Measurements from ENCODE around the gene ENTPD1. TPM values are rescaled to one million over a fixed set of nuclear protein-coding genes. Genes with fewer than 3 reads are reported as not detected.
A peak's percentile ranks its signal among the peaks of the same experiment; 100 is the strongest.

ENTPD1 gene
- total and polyA plus RNA-seq, 10 of the 15 experiments (the other 5 are each of a cell fraction or from before 2014, with no cell fraction given) = 110 to 413 (median 161) TPM

- POLR2A ChIA-PET = no interaction called here
- 93% methylated on average over 4 of the region's 4 CpGs for WGBS (ENCODE audit: insufficient coverage, insufficient replicate concordance, low lambda C conversion rate, missing lambda C conversion rate)
- Histone ChIP-seq H3K9me3 (replicated peaks; ENCODE audit: control insufficient read depth, insufficient read depth, low read length) (no peaks in the 10 kb centered on the region; the same call in 2 of the 3 replicates), H3K27me3 (replicated peaks in 1 of 2; ENCODE audit: control insufficient read depth in 2 of 2, insufficient read depth in 2 of 2, low read length in 1 of 2) (no peaks in the 10 kb centered on the region), H3K4me2 (ENCODE audit: control insufficient read depth, insufficient read depth) (no peak overlapping the region), H3K36me3 (ENCODE audit: control insufficient read depth in 2 of 2, insufficient read depth in 2 of 2, low read length in 1 of 2) (peaks cover 32 to 39% of the 10 kb centered on the region in 2 experiments), H3K9ac (ENCODE audit: control insufficient read depth, insufficient read depth, low read length) (no peak overlapping the region), H2AFZ (ENCODE audit: control insufficient read depth, low read depth, low read length) (no peak overlapping the region), H3K27ac (ENCODE audit: control insufficient read depth, insufficient read depth) (no peak overlapping the region), H3K4me3 (no peak overlapping the region), H3K79me2 (ENCODE audit: control insufficient read depth, insufficient read depth, low read length) (no peaks in the 10 kb centered on the region), H3K4me1 (ENCODE audit: control insufficient read depth, insufficient read depth, low read length) (peaks cover 9% of the 10 kb centered on the region; the same call in 1 of the 2 replicates), H4K20me1 (ENCODE audit: control insufficient read depth, insufficient read depth) (no peaks in the 10 kb centered on the region)
- TSS peak; percentile 6 for BruUV-seq (replicated peaks)
- TF ChIP-seq MXI1 (IDR thresholded peaks at IDR 0.05; ENCODE audit: low read depth, low read length) = no peak
- no peak for TF ChIP-seq SUZ12 (IDR thresholded peaks at IDR 0.05; ENCODE audit: unreplicated experiment)
- in situ Hi-C loops (cut with MboI) = no loop called here
- SMC1A ChIA-PET (ENCODE audit: uncharacterized antibody, unreplicated experiment) = interaction anchor here (0.6 to 4.5 kb wide), 3 partner anchors 18 to 173 kb away, joined by 3 to 52 read pairs (median 3); partner anchors contain the start of gene TCTN3
- intact Hi-C loops (cut with micrococcal nuclease; ENCODE audit: unreplicated experiment) = no loop called here
- CTCF ChIA-PET = interaction anchor here (0.9 to 2.0 kb wide), 2 partner anchors 26 to 174 kb away, joined by 5 to 16 read pairs; partner anchors contain the start of gene TCTN3
- DNase-seq (ENCODE audit: low read depth, low spot score) = no peak
- RAD21 ChIA-PET (ENCODE audit: unreplicated experiment) = interaction anchor here (5.1 kb wide), 1 partner anchor 174 kb away, joined by 108 read pairs; the partner anchor contains the start of gene TCTN3
- no peak for FAIRE-seq
- ATAC-seq = no peak
These were observed 111.9 kb downstream of the ENTPD1 start for GRCh38 chr10:95867866-95868265.

DNA sequence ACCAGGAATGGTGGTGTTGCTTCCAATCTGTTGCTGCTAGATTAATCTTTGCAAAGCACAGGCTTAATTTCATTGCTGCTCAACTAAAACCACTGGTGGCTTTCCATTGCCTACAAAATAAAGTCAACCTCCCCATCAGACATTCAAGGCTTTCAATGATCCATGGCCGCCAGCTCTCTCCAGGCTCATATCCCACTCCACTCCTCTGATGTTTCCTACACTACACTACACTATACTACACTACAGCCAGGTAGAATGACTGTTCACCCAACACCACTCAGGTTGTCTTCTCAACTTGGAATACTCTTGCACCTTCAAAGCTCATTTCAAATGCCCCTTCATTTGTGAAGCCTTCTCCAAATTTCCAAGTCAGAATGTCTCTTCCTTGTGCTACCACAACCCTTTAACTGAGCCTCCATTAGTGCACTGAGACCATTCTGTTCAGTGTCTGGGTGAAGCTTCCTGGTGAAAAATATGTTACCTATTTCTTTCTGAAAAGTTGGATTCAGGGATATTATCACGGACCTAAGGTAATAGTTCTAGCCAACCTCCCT is 116.3 kb downstream of the ENTPD1 start:
- intact Hi-C loops (cut with micrococcal nuclease; ENCODE audit: unreplicated experiment) (no loop called here), in situ Hi-C loops (cut with MboI) (no loop called here)
- RAD21 ChIA-PET (ENCODE audit: unreplicated experiment) = no interaction called here
- peaks cover 16 to 22% of the 10 kb centered on the region in 2 experiments; a peak in 3 of 4 replicates for H3K36me3 ChIP-seq (ENCODE audit: control insufficient read depth in 2 of 2, insufficient read depth in 2 of 2, low read length in 1 of 2)
- no peak overlapping the region for H3K27ac ChIP-seq (ENCODE audit: control insufficient read depth, insufficient read depth)
- SMC1A ChIA-PET (ENCODE audit: uncharacterized antibody, unreplicated experiment) = interaction anchor here (0.7 to 1.5 kb wide), 2 partner anchors 135 to 178 kb away, joined by 3 to 4 read pairs; partner anchors contain the start of gene TCTN3
- no peak overlapping the region for H3K4me2 ChIP-seq (ENCODE audit: control insufficient read depth, insufficient read depth)
- BruUV-seq (replicated peaks) = no TSS peak
- CTCF ChIA-PET = interaction anchor here (0.7 to 1.7 kb wide), 5 partner anchors 15 to 178 kb away, joined by 3 to 4 read pairs (median 3); partner anchors contain the start of gene TCTN3
- POLR2A ChIA-PET = interaction anchor here (1.2 kb wide), 1 partner anchor 9 kb away, joined by 3 read pairs; no protein-coding TSS in a partner anchor
- peaks cover 10% of the 10 kb centered on the region; the same call in 2 of the 3 replicates for H3K9me3 ChIP-seq (replicated peaks; ENCODE audit: control insufficient read depth, insufficient read depth, low read length)
- TF ChIP-seq CREM (IDR thresholded peaks at IDR 0.05; ENCODE audit: low read depth) (no peak), POLR2AphosphoS5 (IDR thresholded peaks at IDR 0.05; ENCODE audit: low read length) (peak; percentile 57)
- H3K79me2 ChIP-seq (ENCODE audit: control insufficient read depth, insufficient read depth, low read length) = no peaks in the 10 kb centered on the region
- H4K20me1 ChIP-seq (ENCODE audit: control insufficient read depth, insufficient read depth) = no peaks in the 10 kb centered on the region
- no peak for ATAC-seq
- no peaks in the 10 kb centered on the region for H3K27me3 ChIP-seq (replicated peaks in 1 of 2; ENCODE audit: control insufficient read depth in 2 of 2, insufficient read depth in 2 of 2, low read length in 1 of 2)
- H2AFZ ChIP-seq (ENCODE audit: control insufficient read depth, low read depth, low read length) = no peak overlapping the region
- no peak overlapping the region for H3K9ac ChIP-seq (ENCODE audit: control insufficient read depth, insufficient read depth, low read length)
- 52% methylated on average over 2 of the region's 2 CpGs for WGBS (ENCODE audit: insufficient coverage, insufficient replicate concordance, low lambda C conversion rate, missing lambda C conversion rate)
- no peaks in the 10 kb centered on the region for H3K4me1 ChIP-seq (ENCODE audit: control insufficient read depth, insufficient read depth, low read length)
- H3K4me3 ChIP-seq = no peak overlapping the region
- FAIRE-seq = no peak
- DNase-seq (ENCODE audit: low read depth, low spot score) = no peak
